ENCODE measurements around the gene TSHZ2.
A peak's percentile ranks its signal among the peaks of the same experiment; 100 is the strongest.
"Not testable (repeated sequence)": the region's sequence is repeated elsewhere in the genome, so short reads cannot be mapped to it uniquely, and the experiment has no call there.

The TSHZ2 gene

GRCh38 chr20:52963131-52963530, 9.0 kb upstream of the TSHZ2 start:
- DNase-seq, result no peak

GRCh38 chr20:52964131-52964530, 8.0 kb upstream of the TSHZ2 start:
- DNase-seq, result no peak

GRCh38 chr20:52965380-52965779, 6.8 kb upstream of the TSHZ2 start:
- no peak for DNase-seq

GRCh38 chr20:52965819-52966218, 6.3 kb upstream of the TSHZ2 start:
- DNase-seq, result no peak

GRCh38 chr20:52966543-52966942, 5.6 kb upstream of the TSHZ2 start:
- DNase-seq, result not testable (repeated sequence)

GRCh38 chr20:52971498-52972189, 514 bp upstream of the TSHZ2 start:
- no peak for DNase-seq

GRCh38 chr20:52972965-52973819, 1.0 kb downstream of the TSHZ2 start:
- DNase-seq, result peak; percentile 47 to 60

GRCh38 chr20:52974179-52974594, 2.0 kb downstream of the TSHZ2 start:
- DNase-seq, result peak; percentile 40 to 45

- peak; percentile 25 to 70 for DNase-seq
These were observed 3.0 kb downstream of the TSHZ2 start for GRCh38 chr20:52975029-52975732.

- no peak for DNase-seq
These were observed 3.8 kb downstream of the TSHZ2 start for GRCh38 chr20:52975803-52976531.

- DNase-seq, result no peak
These were observed 6.7 kb downstream of the TSHZ2 start for GRCh38 chr20:52978851-52979250.

- DNase-seq, result no peak
These were observed 8.9 kb downstream of the TSHZ2 start for GRCh38 chr20:52981051-52981450.

- DNase-seq, result no peak
These were observed 11.7 kb downstream of the TSHZ2 start for GRCh38 chr20:52983726-52984450.

- no peak for DNase-seq
These were observed 12.3 kb downstream of the TSHZ2 start for GRCh38 chr20:52984451-52984810.

GRCh38 chr20:52985687-52986086, 13.5 kb downstream of the TSHZ2 start:
- no peak for DNase-seq

- DNase-seq, result no peak
These were observed 15.1 kb downstream of the TSHZ2 start for GRCh38 chr20:52987295-52987694.

- no peak for DNase-seq
These were observed 19.7 kb downstream of the TSHZ2 start for GRCh38 chr20:52991830-52992229.

- DNase-seq, result no peak
These were observed 20.5 kb downstream of the TSHZ2 start for GRCh38 chr20:52992632-52993031.

GRCh38 chr20:52993076-52993475, 20.9 kb downstream of the TSHZ2 start:
- no peak for DNase-seq

- no peak for DNase-seq
These were observed 22.2 kb downstream of the TSHZ2 start for GRCh38 chr20:52994184-52994970.

GRCh38 chr20:52996130-52996529, 24.0 kb downstream of the TSHZ2 start:
- DNase-seq, result no peak

Measured in stimulated activated CD4-positive, alpha-beta T cell treated with anti-CD3 and anti-CD28 coated beads, Interleukin-2, amount 100 ng/mL, for 24 hours (primary cell).